Measurements from ENCODE around the gene DROSHA.
A peak's percentile ranks its signal among the peaks of the same experiment; 100 is the strongest.
"Not testable (repeated sequence)": the region's sequence is repeated elsewhere in the genome, so short reads cannot be mapped to it uniquely, and the experiment has no call there.

Gene DROSHA

GRCh38 chr5:31395450-31396045, 136.3 kb downstream of the DROSHA start:
- not testable (repeated sequence) for H3K4me1 Mint-ChIP-seq, H3K9me3 Mint-ChIP-seq, H3K36me3 Mint-ChIP-seq, H3K27ac Mint-ChIP-seq, H3K4me3 Mint-ChIP-seq, H3K27me3 Mint-ChIP-seq

- H3K27ac Mint-ChIP-seq: no peak overlapping the region
- no peak overlapping the region for H3K4me3 Mint-ChIP-seq
- peaks cover 2% of the 10 kb centered on the region for H3K36me3 Mint-ChIP-seq
- no peaks in the 10 kb centered on the region for H3K4me1 Mint-ChIP-seq
- H3K27me3 Mint-ChIP-seq: peaks cover 2% of the 10 kb centered on the region
- H3K9me3 Mint-ChIP-seq: peaks cover 5% of the 10 kb centered on the region
Measured at GRCh38 chr5:31393126-31393525, 138.8 kb downstream of the DROSHA start.

GRCh38 chr5:31392061-31392460, 139.8 kb downstream of the DROSHA start:
- peaks cover 5% of the 10 kb centered on the region for H3K9me3 Mint-ChIP-seq
- peaks cover 2% of the 10 kb centered on the region for H3K27me3 Mint-ChIP-seq
- H3K4me1 Mint-ChIP-seq: no peaks in the 10 kb centered on the region
- H3K27ac Mint-ChIP-seq: no peak overlapping the region
- H3K4me3 Mint-ChIP-seq: no peak overlapping the region
- H3K36me3 Mint-ChIP-seq: peaks cover 2% of the 10 kb centered on the region

- peaks cover 2% of the 10 kb centered on the region for H3K36me3 Mint-ChIP-seq
- no peak overlapping the region for H3K4me3 Mint-ChIP-seq
- no peaks in the 10 kb centered on the region for H3K4me1 Mint-ChIP-seq
- H3K27me3 Mint-ChIP-seq: peaks cover 2% of the 10 kb centered on the region
- no peak overlapping the region for H3K27ac Mint-ChIP-seq
- peaks cover 5% of the 10 kb centered on the region for H3K9me3 Mint-ChIP-seq
Measured at GRCh38 chr5:31390256-31390655, 141.6 kb downstream of the DROSHA start.

- Mint-ChIP-seq H3K27ac (peak overlapping the region; percentile 68), H3K36me3 (peaks cover 2% of the 10 kb centered on the region), H3K4me3 (no peak overlapping the region), H3K4me1 (no peaks in the 10 kb centered on the region), H3K9me3 (peaks cover 5% of the 10 kb centered on the region), H3K27me3 (peaks cover 8% of the 10 kb centered on the region)
Measured at GRCh38 chr5:31385774-31386537, 145.9 kb downstream of the DROSHA start.

- Mint-ChIP-seq H3K27me3 (peaks cover 7% of the 10 kb centered on the region), H3K9me3 (peaks cover under 1% of the 10 kb centered on the region), H3K27ac (no peak overlapping the region), H3K36me3 (no peaks in the 10 kb centered on the region), H3K4me1 (no peaks in the 10 kb centered on the region), H3K4me3 (no peak overlapping the region)
Measured at GRCh38 chr5:31383734-31384133, 148.2 kb downstream of the DROSHA start.

- Mint-ChIP-seq H3K36me3 (no peaks in the 10 kb centered on the region), H3K27ac (no peak overlapping the region), H3K9me3 (no peaks in the 10 kb centered on the region), H3K27me3 (peaks cover 7% of the 10 kb centered on the region), H3K4me1 (no peaks in the 10 kb centered on the region), H3K4me3 (no peak overlapping the region)
Measured at GRCh38 chr5:31382051-31382878, 149.6 kb downstream of the DROSHA start.

- Mint-ChIP-seq H3K4me3 (no peak overlapping the region), H3K27me3 (peaks cover 7% of the 10 kb centered on the region), H3K4me1 (no peaks in the 10 kb centered on the region), H3K9me3 (no peaks in the 10 kb centered on the region), H3K27ac (no peak overlapping the region), H3K36me3 (no peaks in the 10 kb centered on the region)
Measured at GRCh38 chr5:31381299-31381698, 150.6 kb downstream of the DROSHA start.

GRCh38 chr5:31380049-31380448, 151.8 kb downstream of the DROSHA start:
- Mint-ChIP-seq H3K4me1 (no peaks in the 10 kb centered on the region), H3K27me3 (peaks cover 7% of the 10 kb centered on the region), H3K36me3 (no peaks in the 10 kb centered on the region)

GRCh38 chr5:31378838-31379237, 153.1 kb downstream of the DROSHA start:
- Mint-ChIP-seq H3K27me3 (peaks cover 4% of the 10 kb centered on the region), H3K27ac (no peak overlapping the region), H3K9me3 (no peaks in the 10 kb centered on the region), H3K4me3 (no peak overlapping the region), H3K4me1 (no peaks in the 10 kb centered on the region), H3K36me3 (no peaks in the 10 kb centered on the region)

More at GRCh38 chr5:31380049-31380448, 151.8 kb downstream of the DROSHA start:
- Mint-ChIP-seq H3K27ac (no peak overlapping the region), H3K9me3 (no peaks in the 10 kb centered on the region), H3K4me3 (no peak overlapping the region)

- H3K27me3 Mint-ChIP-seq: peaks cover 4% of the 10 kb centered on the region
- H3K4me3 Mint-ChIP-seq: no peak overlapping the region
- no peaks in the 10 kb centered on the region for H3K4me1 Mint-ChIP-seq
- no peaks in the 10 kb centered on the region for H3K36me3 Mint-ChIP-seq
- H3K27ac Mint-ChIP-seq: no peak overlapping the region
- H3K9me3 Mint-ChIP-seq: no peaks in the 10 kb centered on the region
Measured at GRCh38 chr5:31378136-31378535, 153.8 kb downstream of the DROSHA start.

- Mint-ChIP-seq H3K9me3 (no peaks in the 10 kb centered on the region), H3K4me3 (no peak overlapping the region)
Measured at GRCh38 chr5:31377274-31377946, 154.5 kb downstream of the DROSHA start.

GRCh38 chr5:31375999-31376720, 155.7 kb downstream of the DROSHA start:
- Mint-ChIP-seq H3K27me3 (peaks cover 3% of the 10 kb centered on the region), H3K9me3 (no peaks in the 10 kb centered on the region), H3K36me3 (no peaks in the 10 kb centered on the region), H3K27ac (no peak overlapping the region), H3K4me1 (no peaks in the 10 kb centered on the region), H3K4me3 (no peak overlapping the region)

More at GRCh38 chr5:31377274-31377946, 154.5 kb downstream of the DROSHA start:
- H3K36me3 Mint-ChIP-seq: no peaks in the 10 kb centered on the region
- H3K27me3 Mint-ChIP-seq: peaks cover 3% of the 10 kb centered on the region
- no peak overlapping the region for H3K27ac Mint-ChIP-seq
- no peaks in the 10 kb centered on the region for H3K4me1 Mint-ChIP-seq

- no peak overlapping the region for H3K27ac Mint-ChIP-seq
- no peaks in the 10 kb centered on the region for H3K4me1 Mint-ChIP-seq
- no peaks in the 10 kb centered on the region for H3K9me3 Mint-ChIP-seq
- H3K27me3 Mint-ChIP-seq: peaks cover 2% of the 10 kb centered on the region
- H3K36me3 Mint-ChIP-seq: no peaks in the 10 kb centered on the region
- no peak overlapping the region for H3K4me3 Mint-ChIP-seq
Measured at GRCh38 chr5:31372124-31372523, 159.8 kb downstream of the DROSHA start.

- no peaks in the 10 kb centered on the region for H3K9me3 Mint-ChIP-seq
- H3K36me3 Mint-ChIP-seq: no peaks in the 10 kb centered on the region
- no peak overlapping the region for H3K27ac Mint-ChIP-seq
- H3K27me3 Mint-ChIP-seq: peaks cover 5% of the 10 kb centered on the region
- H3K4me3 Mint-ChIP-seq: no peak overlapping the region
- H3K4me1 Mint-ChIP-seq: no peaks in the 10 kb centered on the region
Measured at GRCh38 chr5:31366941-31367340, 165.0 kb downstream of the DROSHA start.
